Esophagus muscularis mucosa (tissue), 4 donors: ENCODE data around the gene UNG.

Source experiments
- EP300 ChIP-seq: sonication (generic); formaldehyde crosslinking; IDR thresholded peaks from one replicate; pipeline ENCODE4 v1.6.1; 2017; ENCODE audit warnings: antibody characterized with exemption
- POLR2A ChIP-seq: fragments of 450-650 bp; IDR thresholded peaks from one replicate; pipeline ENCODE4 v1.6.1; 2017; ENCODE audit warnings: antibody characterized with exemption, moderate library complexity, mild to moderate bottlenecking, low read depth
- POLR2AphosphoS5 ChIP-seq, 2 donors: sonication (generic); formaldehyde crosslinking; IDR thresholded peaks; one replicate each; pipeline ENCODE4 v1.6.1; 2017; ENCODE audit warnings: antibody characterized with exemption in 2 of 2
- TF ChIP-seq, protein P1 (sequence below), 3 experiments: fragments of 200-600 bp in 2 of 3; fragments of 450-650 bp in 1 of 3; sonication (generic) in 2 of 3; IDR thresholded peaks; one replicate each; pipeline ENCODE4 v1.5.1; 2017 to 2019; ENCODE audit warnings: antibody characterized with exemption in 3 of 3, mild to moderate bottlenecking in 2 of 3, moderate library complexity in 1 of 3

DNA sequence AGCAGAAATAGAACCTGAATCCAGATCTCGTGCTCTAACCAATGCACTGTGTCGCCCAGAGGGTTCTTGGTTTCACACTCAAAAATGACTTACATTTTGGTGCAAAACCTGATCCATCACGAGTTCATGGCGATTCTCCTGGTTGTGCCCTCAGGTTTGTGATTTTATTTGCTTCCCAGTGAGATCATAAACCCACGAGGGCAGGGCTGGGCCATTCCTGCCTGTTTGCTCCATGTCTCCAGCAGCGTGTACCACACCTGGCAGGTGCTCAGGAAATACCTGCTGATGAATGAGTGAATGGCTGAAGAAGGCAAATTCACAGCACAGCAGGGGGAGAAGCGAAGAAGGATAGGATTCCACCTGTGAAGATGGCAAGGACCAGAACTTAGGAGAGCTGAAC lies 28.4 kb downstream of the UNG start:
- TF ChIP-seq, protein P1, sequence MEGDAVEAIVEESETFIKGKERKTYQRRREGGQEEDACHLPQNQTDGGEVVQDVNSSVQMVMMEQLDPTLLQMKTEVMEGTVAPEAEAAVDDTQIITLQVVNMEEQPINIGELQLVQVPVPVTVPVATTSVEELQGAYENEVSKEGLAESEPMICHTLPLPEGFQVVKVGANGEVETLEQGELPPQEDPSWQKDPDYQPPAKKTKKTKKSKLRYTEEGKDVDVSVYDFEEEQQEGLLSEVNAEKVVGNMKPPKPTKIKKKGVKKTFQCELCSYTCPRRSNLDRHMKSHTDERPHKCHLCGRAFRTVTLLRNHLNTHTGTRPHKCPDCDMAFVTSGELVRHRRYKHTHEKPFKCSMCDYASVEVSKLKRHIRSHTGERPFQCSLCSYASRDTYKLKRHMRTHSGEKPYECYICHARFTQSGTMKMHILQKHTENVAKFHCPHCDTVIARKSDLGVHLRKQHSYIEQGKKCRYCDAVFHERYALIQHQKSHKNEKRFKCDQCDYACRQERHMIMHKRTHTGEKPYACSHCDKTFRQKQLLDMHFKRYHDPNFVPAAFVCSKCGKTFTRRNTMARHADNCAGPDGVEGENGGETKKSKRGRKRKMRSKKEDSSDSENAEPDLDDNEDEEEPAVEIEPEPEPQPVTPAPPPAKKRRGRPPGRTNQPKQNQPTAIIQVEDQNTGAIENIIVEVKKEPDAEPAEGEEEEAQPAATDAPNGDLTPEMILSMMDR (IDR thresholded peaks at IDR 0.05), result no peak
- no peak for TF ChIP-seq POLR2A
- no peak for TF ChIP-seq EP300
- TF ChIP-seq POLR2AphosphoS5 (IDR thresholded peaks at IDR 0.05), result no peak
